H7 (cell line): ENCODE data around the gene OOSP4A. TPM values are rescaled to one million over a fixed set of nuclear protein-coding genes. Genes with fewer than 3 reads are reported as not detected.

Source experiments
- DNase-seq: peaks from one replicate; pipeline ENCODE4 v3.0.0; 2012
- H3K27me3 ChIP-seq: 2 replicates; pipeline ENCODE4 v1.6.0; 2011; ENCODE audit warnings: mild to moderate bottlenecking, low read length; ENCODE audit not compliant: control insufficient read depth, insufficient read depth
- H3K36me3 ChIP-seq: replicated peaks from 2 replicates; pipeline ENCODE4 v1.5.1; 2011; ENCODE audit warnings: low read length; ENCODE audit not compliant: control insufficient read depth, insufficient read depth
- H3K4me3 ChIP-seq: 2 replicates; pipeline ENCODE4 v1.5.1; 2011; ENCODE audit warnings: low read depth, mild to moderate bottlenecking, control low read depth, low read length, moderate library complexity; ENCODE audit not compliant: insufficient read depth
- total RNA-seq: library from RNA; depleted of rRNA; stranded (reverse); fragments of >200 nt; shearing (Covaris generic); gene quantifications from 2 replicates; pipeline ENCODE4 v1.2.3, GENCODE V29; 2014; rRNA removed

Gene OOSP4A
- not detected in 2 replicates for total RNA-seq

DNA sequence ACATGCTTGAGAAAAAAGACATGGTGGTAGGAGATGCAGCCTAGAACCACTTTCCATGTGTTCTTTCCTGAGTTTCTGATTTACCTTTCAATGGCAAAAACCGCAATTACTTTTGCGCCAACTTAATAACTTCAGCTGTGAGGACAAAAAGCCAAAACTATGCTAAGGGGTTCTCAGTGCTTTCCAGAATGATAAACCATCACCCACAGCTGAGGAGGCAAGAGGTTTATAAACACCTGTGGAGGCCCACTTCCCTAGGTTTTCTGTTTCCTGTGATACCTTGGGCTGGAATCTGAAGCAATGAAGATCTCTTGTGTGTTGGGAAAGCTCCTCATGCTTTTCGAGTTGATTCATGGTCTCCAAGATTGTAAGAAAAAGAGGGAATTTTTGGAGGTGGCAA is at the start of gene OOSP4A:
TSS of gene OOSP4A (plus strand) at position 301 of the 400 bp plus-strand sequence. CDS start at position 301, 0 bp downstream.
- no peaks in the 10 kb centered on the region for H3K27me3 ChIP-seq
- DNase-seq, result no peak
- no peak within 1 kb of the TSS for H3K4me3 ChIP-seq
- no peaks in the 10 kb centered on the region for H3K36me3 ChIP-seq

GRCh38 chr11:59918480-59918879 is 45.4 kb upstream of the OOSP4A start:
- Histone ChIP-seq H3K36me3 (no peaks in the 10 kb centered on the region), H3K27me3 (no peaks in the 10 kb centered on the region), H3K4me3 (no peak overlapping the region)
- no peak for DNase-seq

DNA sequence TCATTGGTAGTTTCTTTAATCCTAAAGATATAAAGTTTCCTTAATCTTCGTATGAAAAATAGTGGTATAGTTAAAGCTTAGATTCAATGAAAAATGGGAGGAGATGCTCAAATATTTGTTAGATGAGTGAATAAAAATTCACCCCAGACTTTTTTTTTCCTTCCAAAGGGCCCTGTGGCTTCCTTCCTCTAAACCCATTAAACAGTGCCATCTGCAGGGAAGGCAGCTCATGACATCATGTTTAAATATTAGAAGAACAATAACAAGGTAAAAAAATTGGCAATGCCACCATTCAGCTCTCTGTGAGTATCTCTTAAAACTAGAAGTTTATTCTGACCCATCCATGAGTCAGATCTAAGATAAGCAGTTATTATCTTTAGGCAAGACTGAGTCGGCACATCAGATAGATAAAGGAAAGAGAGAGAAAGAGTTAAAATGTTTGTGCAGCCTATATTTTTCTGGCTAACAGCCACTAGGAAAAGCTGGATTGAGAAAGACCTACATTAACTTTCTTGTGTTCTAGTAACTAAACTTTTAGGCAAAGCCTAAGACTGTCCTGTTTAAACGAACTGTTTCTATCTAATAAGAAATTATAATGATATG is 44.7 kb upstream of the OOSP4A start:
- H3K27me3 ChIP-seq, result no peaks in the 10 kb centered on the region
- peak; percentile 42 for DNase-seq
- no peaks in the 10 kb centered on the region for H3K36me3 ChIP-seq

GRCh38 chr11:59923813-59924212 is 40.0 kb upstream of the OOSP4A start:
- Histone ChIP-seq H3K27me3 (no peaks in the 10 kb centered on the region), H3K36me3 (no peaks in the 10 kb centered on the region), H3K4me3 (no peak overlapping the region)
- DNase-seq, result no peak

More for the DNA sequence above, 44.7 kb upstream of the OOSP4A start:
- no peak overlapping the region for H3K4me3 ChIP-seq

DNA sequence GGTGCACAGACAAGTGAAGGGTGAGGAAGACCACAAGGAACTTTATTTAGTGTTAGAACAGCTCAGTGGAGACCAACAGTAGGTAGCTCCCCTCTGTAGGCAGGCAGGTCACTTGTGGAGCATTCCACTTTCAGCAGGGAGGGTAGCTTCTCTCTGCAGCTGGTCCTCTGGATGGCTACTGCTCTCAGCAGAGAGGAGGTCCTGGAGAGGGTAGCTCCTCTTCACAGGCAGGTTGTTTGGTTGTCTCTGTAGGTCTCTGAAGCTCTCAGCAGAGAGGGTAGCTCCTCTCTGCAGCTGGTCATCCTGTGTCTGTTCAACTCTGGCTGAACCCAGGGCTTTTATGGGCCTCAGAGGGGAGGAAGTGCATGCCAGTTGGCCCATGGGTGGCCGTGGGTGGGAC is 32.1 kb upstream of the OOSP4A start:
- H3K36me3 ChIP-seq, result no peaks in the 10 kb centered on the region
- H3K4me3 ChIP-seq, result no peak overlapping the region
- DNase-seq, result no peak
- no peaks in the 10 kb centered on the region for H3K27me3 ChIP-seq

DNA sequence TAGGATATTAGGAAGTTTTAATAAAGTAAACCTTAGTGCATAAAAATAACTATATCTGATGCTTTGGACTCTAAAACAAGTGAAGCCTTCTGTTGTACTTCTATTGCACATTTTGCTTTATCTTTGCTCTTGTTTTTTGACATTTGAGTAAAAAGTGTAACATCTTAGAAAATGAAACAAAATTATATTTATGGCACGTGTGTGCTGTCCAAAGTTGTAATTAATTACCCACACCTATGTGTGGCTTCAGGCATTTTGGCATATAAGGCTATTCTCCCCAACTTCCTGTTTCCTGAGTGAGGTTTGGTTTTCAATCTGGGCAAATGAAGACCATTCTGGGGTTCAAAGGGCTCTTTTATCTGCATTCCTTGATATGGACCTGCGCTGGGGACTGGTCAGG is 25.7 kb upstream of the OOSP4A start, which contains the start of gene OOSP1:
TSS of gene OOSP1 (plus strand) at position 301 of the 400 bp plus-strand sequence. CDS start at position 324, 23 bp downstream.
- Histone ChIP-seq H3K27me3 (no peaks in the 10 kb centered on the region), H3K36me3 (no peaks in the 10 kb centered on the region), H3K4me3 (no peak within 1 kb of the TSS)
- no peak for DNase-seq

- no peak for DNase-seq
- no peaks in the 10 kb centered on the region for H3K36me3 ChIP-seq
- H3K4me3 ChIP-seq, result no peak overlapping the region
- no peaks in the 10 kb centered on the region for H3K27me3 ChIP-seq
Measured at GRCh38 chr11:59938718-59939117, 25.1 kb upstream of the OOSP4A start.

DNA sequence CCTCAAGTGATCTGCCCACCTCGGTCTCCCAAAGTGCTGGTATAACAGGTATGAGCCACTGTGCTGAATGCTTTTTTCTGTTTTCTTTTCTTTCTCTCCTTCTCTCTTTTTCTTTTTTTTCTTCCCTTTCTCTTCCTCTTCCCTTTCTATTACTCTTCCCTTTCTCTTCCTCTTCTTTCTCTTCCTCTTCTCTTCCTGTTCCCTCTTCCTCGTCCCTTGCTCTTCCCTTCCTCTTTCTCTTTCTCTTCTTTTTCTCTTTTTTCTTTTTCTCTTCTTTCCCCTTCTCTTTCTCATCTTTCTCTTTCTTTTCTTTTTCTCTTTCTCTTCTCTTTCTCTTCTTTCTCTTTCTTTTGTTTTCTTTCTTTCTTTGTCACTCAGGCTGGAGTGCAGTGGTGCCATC is 24.4 kb upstream of the OOSP4A start:
- no peak overlapping the region for H3K4me3 ChIP-seq
- no peaks in the 10 kb centered on the region for H3K27me3 ChIP-seq
- no peaks in the 10 kb centered on the region for H3K36me3 ChIP-seq
- no peak for DNase-seq

DNA sequence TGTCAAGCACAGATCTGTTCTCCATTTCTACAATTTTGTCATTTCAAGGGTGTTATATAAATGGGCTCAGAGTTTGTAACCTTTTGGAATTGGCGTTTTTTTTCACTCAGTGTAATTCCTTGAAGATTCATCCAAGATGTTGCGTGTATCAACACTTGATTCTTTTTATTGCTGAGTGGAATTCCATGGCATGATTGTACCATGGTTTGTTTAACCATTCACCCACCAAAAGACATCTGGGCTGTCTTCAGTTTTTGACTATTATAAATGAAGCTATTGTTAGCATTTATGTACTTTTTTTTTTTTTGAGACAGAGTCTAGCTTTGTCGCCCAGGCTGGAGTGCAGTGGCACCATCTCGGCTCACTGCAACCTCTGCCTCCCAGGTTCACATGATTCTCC is 22.7 kb upstream of the OOSP4A start:
- H3K27me3 ChIP-seq, result no peaks in the 10 kb centered on the region
- H3K4me3 ChIP-seq, result no peak overlapping the region
- H3K36me3 ChIP-seq, result no peaks in the 10 kb centered on the region
- DNase-seq, result no peak

DNA sequence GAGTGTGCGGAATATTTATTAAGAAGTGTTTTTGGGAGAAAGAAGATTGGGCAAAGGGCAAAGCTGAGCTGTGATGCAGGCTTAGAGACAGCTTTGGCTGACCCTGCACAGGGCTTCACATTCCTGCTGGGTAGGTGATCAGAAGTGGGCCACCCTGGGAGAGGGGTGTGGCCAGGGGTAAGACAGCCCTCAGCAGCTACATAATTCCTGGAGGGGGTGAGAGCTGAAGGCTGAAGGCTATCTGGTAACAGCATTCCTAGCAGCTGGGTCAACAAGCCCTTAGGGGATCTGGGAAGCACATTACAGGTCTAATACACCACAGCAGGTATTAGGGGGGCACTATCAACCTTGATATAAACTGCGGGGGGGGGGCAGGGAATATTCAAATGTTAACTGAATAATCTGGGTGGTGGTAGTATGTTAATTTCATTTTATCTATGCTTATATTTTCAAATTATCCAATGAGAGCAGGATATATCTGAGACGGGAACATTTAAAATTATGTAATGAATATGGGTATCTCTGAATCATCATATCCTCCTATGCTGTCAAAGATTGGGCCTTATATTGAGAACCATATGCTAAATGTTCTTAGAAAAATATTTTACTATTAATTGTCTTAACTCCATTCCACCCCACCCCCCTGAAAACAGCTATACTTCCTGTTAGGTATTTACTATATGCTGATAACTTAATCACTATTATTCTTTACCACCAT is 19.7 kb upstream of the OOSP4A start:
- H3K27me3 ChIP-seq, result no peaks in the 10 kb centered on the region
- no peak for DNase-seq
- no peak overlapping the region for H3K4me3 ChIP-seq
- no peaks in the 10 kb centered on the region for H3K36me3 ChIP-seq

- no peaks in the 10 kb centered on the region for H3K36me3 ChIP-seq
- no peak overlapping the region for H3K4me3 ChIP-seq
- no peak for DNase-seq
- H3K27me3 ChIP-seq, result no peaks in the 10 kb centered on the region
Measured at GRCh38 chr11:59944720-59945119, 19.1 kb upstream of the OOSP4A start.

DNA sequence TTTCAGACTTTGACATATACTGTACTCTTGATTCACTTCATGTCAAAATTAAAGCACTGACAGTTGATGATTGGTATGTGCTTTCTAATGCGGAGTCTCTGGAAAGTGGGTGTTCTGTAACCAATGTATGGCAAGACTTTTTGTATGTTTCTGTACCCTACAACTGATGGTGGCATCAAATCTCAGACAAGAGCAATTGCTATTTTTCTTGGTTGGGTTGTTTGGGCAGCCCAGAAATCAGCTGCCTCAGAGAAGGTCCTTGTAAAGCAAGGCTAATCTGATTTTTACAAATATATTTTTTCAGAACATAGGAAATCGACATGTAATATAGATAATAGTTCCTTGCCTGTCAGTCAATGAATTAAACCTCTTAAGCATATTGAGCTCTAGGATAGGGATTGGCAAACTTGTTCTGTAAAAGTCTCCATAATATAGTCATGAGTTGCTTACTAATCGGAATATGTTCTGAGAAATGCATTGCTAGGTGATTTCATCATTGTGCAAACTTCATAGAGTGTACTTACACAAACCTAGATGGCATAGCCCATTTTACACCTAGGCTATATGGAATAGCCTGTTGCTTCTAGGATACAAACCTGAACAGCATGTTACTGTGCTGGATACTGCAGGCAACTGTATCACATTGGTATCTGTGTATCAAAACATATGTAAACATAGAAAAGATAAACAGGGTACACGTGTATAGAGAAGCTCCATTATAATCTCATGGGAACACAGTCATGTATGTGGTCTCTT is 10.2 kb upstream of the OOSP4A start:
- Histone ChIP-seq H3K27me3 (no peaks in the 10 kb centered on the region), H3K36me3 (no peaks in the 10 kb centered on the region), H3K4me3 (no peak overlapping the region)
- no peak for DNase-seq

GRCh38 chr11:59954219-59954847 is 9.5 kb upstream of the OOSP4A start:
- H3K36me3 ChIP-seq, result no peaks in the 10 kb centered on the region
- no peak overlapping the region for H3K4me3 ChIP-seq
- DNase-seq, result no peak
- no peaks in the 10 kb centered on the region for H3K27me3 ChIP-seq

DNA sequence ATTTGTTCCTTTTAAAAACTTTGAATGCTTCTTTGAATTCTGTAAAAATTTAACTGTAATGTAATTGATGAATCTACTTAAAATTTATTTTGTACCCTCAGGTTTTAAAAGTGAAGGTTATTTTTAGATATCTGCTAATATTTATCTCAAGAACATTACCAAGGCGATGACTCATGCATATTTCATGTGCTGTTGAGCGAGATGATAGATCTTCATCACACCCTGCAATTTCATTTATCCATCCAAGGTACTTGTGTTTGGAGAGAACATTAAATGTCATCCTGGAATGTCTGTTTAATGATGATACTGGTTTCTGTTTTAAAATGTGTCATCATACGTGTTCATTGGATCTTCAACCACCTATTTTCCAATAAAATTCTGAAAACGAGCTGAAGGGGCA is 6.7 kb upstream of the OOSP4A start:
- no peak overlapping the region for H3K4me3 ChIP-seq
- H3K27me3 ChIP-seq, result no peaks in the 10 kb centered on the region
- no peak for DNase-seq
- no peaks in the 10 kb centered on the region for H3K36me3 ChIP-seq
